ENCODE data around the gene EFL1.

DNA sequence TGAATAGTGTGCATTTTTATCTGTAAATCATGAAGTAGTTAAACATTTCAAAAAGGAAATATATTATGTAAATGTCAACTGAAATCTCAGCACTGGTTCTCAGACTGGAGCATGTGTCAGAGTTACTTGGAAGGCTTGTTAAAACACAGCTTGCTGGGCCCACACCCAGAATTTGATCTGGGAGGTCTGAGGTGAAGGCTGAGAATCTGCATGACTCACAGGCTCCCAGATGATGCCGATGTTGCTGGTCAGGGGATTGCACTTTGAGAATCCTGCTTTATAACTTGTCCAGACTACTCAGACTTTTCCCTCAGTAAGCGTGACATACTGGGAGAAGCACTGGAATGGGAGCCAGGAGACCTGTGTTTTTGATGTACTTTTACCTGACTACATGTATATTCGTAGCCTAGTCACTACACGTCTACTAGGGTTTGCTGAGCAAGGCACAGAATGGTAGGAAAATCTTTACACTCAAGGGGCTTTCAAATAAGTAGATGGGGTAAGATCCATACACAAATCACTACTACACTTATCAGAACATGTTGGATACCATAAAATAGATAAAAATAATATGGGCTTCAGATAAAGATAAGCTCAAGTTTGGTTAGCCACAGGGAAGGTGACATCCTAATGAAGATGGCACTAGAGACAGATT is 139.7 kb downstream of the EFL1 start:
- TF ChIP-seq, protein P1, sequence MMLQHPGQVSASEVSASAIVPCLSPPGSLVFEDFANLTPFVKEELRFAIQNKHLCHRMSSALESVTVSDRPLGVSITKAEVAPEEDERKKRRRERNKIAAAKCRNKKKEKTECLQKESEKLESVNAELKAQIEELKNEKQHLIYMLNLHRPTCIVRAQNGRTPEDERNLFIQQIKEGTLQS (CRISPR knock-in tag; conservative IDR thresholded peaks at IDR 0.05) = no peak
- TF ChIP-seq, protein P2, sequence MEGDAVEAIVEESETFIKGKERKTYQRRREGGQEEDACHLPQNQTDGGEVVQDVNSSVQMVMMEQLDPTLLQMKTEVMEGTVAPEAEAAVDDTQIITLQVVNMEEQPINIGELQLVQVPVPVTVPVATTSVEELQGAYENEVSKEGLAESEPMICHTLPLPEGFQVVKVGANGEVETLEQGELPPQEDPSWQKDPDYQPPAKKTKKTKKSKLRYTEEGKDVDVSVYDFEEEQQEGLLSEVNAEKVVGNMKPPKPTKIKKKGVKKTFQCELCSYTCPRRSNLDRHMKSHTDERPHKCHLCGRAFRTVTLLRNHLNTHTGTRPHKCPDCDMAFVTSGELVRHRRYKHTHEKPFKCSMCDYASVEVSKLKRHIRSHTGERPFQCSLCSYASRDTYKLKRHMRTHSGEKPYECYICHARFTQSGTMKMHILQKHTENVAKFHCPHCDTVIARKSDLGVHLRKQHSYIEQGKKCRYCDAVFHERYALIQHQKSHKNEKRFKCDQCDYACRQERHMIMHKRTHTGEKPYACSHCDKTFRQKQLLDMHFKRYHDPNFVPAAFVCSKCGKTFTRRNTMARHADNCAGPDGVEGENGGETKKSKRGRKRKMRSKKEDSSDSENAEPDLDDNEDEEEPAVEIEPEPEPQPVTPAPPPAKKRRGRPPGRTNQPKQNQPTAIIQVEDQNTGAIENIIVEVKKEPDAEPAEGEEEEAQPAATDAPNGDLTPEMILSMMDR (IDR thresholded peaks at IDR 0.05) = no peak

Data from WTC11 (cell line).